ENCODE data around the gene OR10A5. TPM values are rescaled to one million over a fixed set of nuclear protein-coding genes. Genes with fewer than 3 reads are reported as not detected.

OR10A5 gene
- total and polyA plus RNA-seq, 2 experiments from 2014 or later: 0.37 TPM; not detected in 1

- TF ChIP-seq ZNF462 (CRISPR knock-in tag; IDR thresholded peaks at IDR 0.05) (no peak), POLR2AphosphoS5 (IDR thresholded peaks at IDR 0.05; ENCODE audit: low read depth) (no peak), ZNF331 (CRISPR knock-in tag; IDR thresholded peaks at IDR 0.05; ENCODE audit: low read depth) (no peak), ZNF114 (CRISPR knock-in tag; IDR thresholded peaks at IDR 0.05) (no peak), JUNB (IDR thresholded peaks at IDR 0.05; ENCODE audit: unreplicated experiment) (no peak), STAT1 (IDR thresholded peaks at IDR 0.05; ENCODE audit: unreplicated experiment) (no peak), CREB1 (CRISPR knock-in tag; IDR thresholded peaks at IDR 0.05; ENCODE audit: low read depth) (no peak), NANOG (IDR thresholded peaks at IDR 0.05; ENCODE audit: borderline replicate concordance) (no peak), EZH2phosphoT487 (IDR thresholded peaks at IDR 0.05; ENCODE audit: unreplicated experiment) (no peak)
Observed at GRCh38 chr11:6856871-6857270, 11.4 kb downstream of the OR10A5 start (continued).

- Histone ChIP-seq H2AFZ (no peak within 1 kb of the TSS), H3K27me3 (ENCODE audit: insufficient read depth) (no peaks in the 10 kb centered on the region), H3K9me2 (ENCODE audit: insufficient read depth) (peaks cover 2% of the 10 kb centered on the region; the same call in 1 of the 2 replicates), H3K27ac (ENCODE audit: low read depth) (no peak within 1 kb of the TSS), H3F3A (replicated peaks; ENCODE audit: low read depth) (no peaks in the 10 kb centered on the region), H3K36me3 (ENCODE audit: insufficient read depth) (no peaks in the 10 kb centered on the region), H4K20me1 (replicated peaks; ENCODE audit: insufficient read depth) (no peaks in the 10 kb centered on the region), H3K4me1 (ENCODE audit: insufficient read depth) (no peaks in the 10 kb centered on the region), H3K79me2 (replicated peaks; ENCODE audit: insufficient read depth) (no peaks in the 10 kb centered on the region), H3K4me2 (no peak within 1 kb of the TSS), H3K4me3 (no peak within 1 kb of the TSS)
- no peaks in the 10 kb centered on the region for H3K27me3 Mint-ChIP-seq (ENCODE audit: insufficient read depth, low read depth, poor library complexity)
- H3K4me1 Mint-ChIP-seq: peaks cover 6% of the 10 kb centered on the region; the same call in 2 of the 3 replicates
- H3K9me3 Mint-ChIP-seq: peaks cover 7% of the 10 kb centered on the region
- no peak within 1 kb of the TSS for H3K27ac Mint-ChIP-seq
- no peak within 1 kb of the TSS for H3K4me3 Mint-ChIP-seq
- H3K36me3 Mint-ChIP-seq (ENCODE audit: low read depth): peaks cover 8% of the 10 kb centered on the region
- ATAC-seq: peak; percentile 66
- DNase-seq (ENCODE audit: low spot score): peak; percentile 18
- TF ChIP-seq ZNF331 (CRISPR knock-in tag; IDR thresholded peaks at IDR 0.05; ENCODE audit: low read depth) (no peak), CTCF (conservative IDR thresholded peaks at IDR 0.05; ENCODE audit: low read depth in 2 of 2) (no peak)
Observed at GRCh38 chr11:6862961-6863360, 17.5 kb downstream of the OR10A5 start, which contains the start of gene OR10A2. Gene OR10A2 (plus strand): TSS chr11:6863057. CDS start chr11:6869755, 6,698 bp downstream.

Measured in GM23338 (cell line).